COR-L47 (cell line): Measurements from ENCODE around the gene ISLR.

Experiments used
- DNase-seq: peaks from one replicate; lab custom pipeline; 2025; lab: John Stamatoyannopoulos, UW

The ISLR gene

DNA sequence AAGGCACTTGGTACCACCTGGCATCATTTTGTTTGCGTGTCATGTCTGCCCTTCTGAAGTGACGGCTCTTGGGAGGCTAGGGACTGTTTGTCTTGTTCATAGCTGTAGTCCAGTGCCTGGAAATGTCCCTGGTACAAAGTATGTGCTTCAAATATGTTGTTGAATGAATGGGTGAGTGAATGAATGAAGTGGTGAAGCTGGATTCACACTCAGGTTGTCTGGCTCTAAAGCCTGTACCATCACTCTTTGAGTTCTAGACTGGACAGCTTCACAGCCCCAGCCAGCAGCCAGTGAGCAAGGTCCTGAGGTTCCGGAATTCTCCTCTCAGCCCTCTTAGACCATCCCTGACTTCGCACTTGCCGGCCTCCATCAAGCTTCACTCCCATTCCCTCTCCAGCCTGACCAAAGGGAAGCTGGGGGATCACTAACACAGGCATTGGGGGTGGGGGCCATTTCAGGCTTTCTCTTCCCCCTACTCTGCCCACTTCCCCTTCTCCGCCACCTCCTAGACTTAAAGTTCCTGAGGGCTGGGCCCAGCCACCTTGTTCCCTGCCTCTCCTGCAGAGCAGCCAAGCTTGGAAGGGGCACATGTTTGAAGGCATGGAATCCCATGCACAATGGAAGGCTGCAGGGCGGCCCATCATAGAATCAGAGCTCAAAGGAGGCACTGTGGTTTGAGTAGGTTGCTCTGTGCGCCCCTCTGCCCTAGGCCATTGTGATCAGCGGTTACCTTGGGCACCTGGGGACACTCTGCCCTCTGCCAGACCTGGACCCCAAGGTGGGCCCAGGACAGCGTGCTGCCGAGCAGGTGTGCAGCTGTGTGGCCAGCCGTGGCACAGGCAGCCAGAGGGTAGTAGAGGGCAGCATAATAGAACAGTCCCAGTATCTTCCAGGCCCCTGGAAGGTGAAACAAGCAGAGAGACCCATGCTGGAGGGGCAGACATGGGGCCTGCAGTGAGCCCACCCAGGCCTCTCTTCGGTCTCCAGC, 21.4 kb downstream of the ISLR start:
- DNase-seq = no peak

DNA sequence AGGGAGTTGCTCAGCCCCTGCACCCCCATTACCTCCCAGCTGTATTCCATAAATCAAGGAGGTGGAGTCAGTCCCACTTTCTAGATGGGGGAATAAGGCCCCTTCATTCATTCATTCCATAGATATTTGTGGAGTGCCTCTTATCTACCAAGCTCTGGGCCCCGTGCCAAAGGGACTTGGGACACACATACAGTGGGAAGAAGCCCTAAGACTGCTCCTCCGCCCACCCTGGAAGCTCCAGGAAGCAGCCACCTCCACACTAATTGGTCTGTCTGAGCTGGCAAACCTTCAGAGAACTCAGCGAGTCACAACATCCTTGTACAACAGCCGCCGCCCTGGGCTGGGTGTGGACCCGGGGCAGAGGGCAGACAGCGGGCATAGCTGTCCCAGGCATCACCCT, 22.7 kb downstream of the ISLR start:
- DNase-seq = peak; percentile 51

GRCh38 chr15:74197176-74197965, 23.9 kb downstream of the ISLR start:
- no peak for DNase-seq

- DNase-seq = no peak
Measured at GRCh38 chr15:74199297-74199652, 25.8 kb downstream of the ISLR start.

DNA sequence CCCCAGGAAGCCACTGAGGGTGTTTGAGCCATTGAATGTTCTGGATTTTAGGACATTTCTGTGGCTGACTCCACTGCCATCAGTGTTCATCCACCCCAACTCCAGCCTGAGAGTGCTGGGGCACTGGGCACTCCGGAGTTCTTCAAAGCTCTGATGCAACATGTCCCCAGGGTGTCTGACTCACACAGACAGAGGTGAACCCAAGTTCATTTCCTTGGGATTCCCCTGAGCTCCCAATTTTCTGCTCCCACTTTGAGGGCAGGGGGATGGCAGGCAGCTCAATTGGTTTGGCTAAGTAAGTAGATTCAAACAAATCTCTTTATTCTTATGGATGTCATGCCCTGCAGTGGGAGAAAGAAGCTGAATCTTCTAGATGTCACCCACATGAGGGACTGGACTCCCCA, 26.9 kb downstream of the ISLR start:
- DNase-seq = no peak

DNA sequence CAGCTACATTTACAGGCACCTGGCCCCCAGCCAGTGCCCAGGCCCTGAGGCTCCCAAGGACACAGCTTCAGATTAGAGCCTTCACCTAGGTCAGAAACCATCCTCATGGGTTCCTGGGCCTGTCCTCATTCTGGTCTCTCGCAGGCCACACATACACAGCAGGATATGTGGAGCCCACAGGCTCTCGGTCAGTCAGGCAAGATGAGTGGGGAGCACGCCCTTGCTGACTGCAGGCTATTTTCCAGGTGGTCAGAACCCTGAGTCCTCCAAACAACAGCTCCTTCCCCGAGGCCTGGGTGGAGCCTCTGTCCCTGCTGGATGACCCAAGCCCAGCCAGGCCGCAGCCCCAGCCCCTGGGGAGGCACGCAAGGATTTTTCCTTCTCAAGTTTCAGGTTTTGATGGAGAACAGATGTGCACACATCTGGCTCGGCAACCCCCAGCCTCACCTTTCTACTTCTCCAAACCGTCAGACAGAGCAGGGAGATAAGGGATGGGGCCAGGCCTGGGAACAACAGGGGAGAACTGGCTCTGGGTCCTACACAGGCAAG, 27.4 kb downstream of the ISLR start:
- no peak for DNase-seq

DNA sequence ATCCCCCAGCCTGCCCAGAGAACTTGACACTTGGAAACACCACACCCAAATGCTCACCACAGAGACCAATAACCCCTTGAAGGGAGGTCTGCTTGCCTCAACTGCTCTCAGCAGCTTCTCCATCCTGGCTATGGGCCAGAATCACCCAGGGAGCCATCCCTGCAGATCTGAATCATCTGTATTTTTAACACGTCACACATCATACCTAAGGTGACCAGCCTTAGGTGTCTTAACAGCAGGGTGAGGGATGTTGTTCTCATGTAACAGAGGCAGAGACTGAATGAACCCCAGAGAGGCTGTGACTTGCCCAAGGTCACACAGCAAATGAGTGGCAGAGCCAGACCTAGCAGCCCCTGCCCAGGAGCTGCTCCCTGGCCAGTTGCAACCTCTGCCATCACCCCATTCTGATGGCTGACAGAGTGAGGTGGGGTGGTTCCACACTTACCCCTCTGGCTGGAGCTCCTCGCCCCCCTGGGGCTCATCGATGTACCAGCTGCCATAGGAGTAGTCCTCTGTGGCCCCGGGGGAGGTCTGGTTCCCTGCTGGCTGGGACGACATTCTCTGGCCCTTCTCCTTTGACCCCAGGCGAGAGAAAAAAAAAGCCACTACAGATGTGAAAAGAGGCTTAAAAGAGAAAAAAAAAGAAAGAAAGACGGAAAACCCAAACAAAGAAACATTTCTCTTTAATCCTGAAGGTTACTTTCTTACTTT, 28.4 kb downstream of the ISLR start:
- no peak for DNase-seq

DNA sequence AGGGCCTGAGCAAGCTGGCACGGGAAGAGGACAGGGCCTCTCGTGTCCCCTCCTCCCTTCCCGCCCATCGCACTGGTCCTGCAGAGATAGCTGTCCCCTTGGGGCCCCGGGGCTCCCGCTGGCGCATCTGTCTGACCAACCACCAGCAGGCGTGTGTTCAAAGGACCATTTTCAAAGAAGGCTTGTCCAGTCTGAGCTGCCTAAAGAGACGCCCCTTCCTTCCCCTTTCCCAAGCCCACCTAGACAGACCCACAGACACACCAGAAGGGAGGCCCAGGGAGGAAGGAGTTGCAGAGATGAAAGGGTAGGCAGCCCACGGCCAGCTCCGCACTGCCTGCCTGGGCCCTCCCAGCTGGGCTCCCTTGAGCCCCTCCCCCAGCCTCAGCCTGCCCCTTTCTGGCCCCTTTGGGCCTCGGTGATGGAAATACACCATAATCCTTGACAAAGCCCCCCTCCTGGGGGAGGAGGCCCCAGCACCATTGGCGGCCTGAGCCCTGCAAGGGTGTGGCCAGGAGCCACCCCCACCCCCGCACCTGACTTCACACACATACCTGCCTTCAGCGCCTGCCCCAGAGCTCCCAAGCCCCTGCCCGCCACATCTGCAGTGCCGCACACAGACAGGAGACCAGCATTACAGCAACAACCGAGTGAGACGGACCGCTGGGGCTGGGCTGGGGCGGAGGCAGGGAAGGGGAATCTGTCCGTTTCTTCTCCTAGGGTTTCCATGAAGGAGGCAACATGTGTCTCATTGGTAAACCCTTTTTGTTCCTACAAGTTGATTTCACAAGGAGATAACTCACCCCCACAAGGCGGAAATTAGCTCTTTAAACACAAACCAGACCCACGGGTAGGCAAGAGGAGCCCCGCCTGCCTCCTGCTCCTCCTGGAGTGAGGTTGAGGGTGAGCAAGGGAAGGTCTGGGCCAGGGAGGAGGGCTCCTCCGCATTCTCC, 29.2 kb downstream of the ISLR start, which contains the start of gene STRA6:
TSS of gene STRA6 (minus strand) at position 336 of the 950 bp plus-strand sequence. CDS start 520 bp downstream, outside the sequence.
- DNase-seq = no peak

- peak; percentile 20 for DNase-seq
Measured at GRCh38 chr15:74203914-74204431, 30.5 kb downstream of the ISLR start.

- DNase-seq = no peak
Measured at GRCh38 chr15:74205582-74205947, 32.1 kb downstream of the ISLR start.

- no peak for DNase-seq
Measured at GRCh38 chr15:74206801-74207281, 33.3 kb downstream of the ISLR start.

DNA sequence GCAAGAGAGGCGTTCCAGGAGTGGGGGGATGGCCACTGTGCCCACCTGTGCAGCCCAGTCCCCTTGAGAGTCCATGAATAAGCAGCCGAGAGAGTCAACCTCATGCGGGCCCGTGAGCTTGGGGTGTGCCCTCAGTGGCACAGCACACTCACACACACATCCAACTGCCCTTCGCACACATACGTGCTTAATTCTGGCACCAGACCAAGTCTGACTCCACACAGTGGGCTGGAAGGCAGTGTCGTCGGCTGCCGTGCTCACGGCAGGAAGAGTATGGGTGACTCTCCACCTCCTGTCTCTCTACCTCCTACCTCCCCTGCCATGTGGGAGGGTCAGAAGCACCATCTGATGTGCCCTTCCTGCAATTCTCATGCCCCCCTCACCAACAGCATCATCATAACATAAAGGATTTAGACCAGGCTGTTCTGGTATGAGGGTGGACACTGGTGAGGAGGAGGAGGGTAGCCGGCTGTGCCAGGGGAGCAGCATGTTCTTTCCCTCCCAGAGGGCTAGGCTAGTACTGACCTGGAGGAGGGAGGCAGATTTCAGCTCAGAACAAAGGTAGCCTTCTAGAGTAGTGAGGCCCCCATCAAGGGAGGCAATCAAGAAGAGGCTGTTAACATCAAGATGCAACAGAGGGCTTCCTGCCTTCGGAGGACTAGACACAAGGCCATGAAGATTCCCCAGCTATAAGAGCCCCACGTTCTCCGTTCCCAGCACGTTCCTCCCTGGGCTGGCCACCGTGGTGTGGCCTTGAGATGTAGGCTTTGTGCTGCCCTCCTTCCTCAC, 34.3 kb downstream of the ISLR start:
- DNase-seq = no peak

GRCh38 chr15:74208496-74208895, 35.0 kb downstream of the ISLR start:
- no peak for DNase-seq

DNA sequence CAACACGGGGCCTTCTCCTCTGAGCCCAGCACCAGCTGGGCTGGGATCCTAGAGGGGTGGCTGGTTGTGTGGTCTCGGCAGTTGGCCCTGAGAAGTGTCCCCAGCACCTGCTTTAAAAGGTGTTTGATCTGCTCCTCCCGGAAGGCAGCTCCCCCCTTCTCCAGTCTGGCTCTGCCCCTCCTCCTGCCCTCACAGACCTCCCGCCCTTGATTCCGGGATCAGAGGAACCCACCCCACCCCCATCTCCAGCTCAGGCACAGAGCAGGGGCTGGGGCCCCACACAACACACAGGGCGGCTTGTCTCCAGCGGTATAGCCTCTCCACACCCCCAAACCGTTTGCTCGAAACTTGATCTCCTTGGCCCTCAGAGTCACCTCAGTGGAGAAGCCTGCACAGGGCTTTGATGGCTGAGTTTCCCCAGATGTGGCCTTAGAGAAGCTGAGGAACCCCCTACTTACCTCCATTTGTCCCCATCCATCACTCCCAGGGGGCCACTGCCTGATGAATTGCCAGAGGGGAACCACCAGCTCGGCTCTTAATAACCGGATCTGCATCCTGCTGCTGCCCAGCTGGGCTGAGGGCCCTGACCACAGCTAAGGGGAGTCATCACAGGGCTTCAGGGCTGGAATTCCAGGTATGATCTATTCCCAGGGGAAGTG, 35.5 kb downstream of the ISLR start:
- DNase-seq = no peak

- DNase-seq = no peak
Measured at GRCh38 chr15:74209560-74209958, 36.0 kb downstream of the ISLR start.

- no peak for DNase-seq
Measured at GRCh38 chr15:74209997-74210671, 36.6 kb downstream of the ISLR start.

DNA sequence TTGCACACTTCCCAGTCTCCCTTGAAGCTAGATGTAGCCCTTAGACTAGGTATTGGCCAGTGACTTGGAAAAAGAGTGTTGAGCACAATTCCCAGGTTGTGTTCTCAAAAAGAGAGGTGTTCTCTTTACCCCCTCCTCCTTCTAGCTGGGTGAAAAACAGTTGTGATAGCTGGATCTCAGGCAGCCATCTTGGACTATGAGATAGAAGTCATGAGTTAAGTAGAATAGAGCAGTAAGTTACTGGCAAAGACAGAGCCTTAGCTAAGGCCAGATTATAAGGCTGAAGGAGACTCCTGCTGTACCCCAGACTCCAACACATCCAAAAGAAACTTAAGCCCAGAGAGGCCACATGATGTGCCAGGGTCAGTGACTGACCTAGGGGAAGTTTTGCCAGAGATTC, 37.2 kb downstream of the ISLR start:
- no peak for DNase-seq

DNA sequence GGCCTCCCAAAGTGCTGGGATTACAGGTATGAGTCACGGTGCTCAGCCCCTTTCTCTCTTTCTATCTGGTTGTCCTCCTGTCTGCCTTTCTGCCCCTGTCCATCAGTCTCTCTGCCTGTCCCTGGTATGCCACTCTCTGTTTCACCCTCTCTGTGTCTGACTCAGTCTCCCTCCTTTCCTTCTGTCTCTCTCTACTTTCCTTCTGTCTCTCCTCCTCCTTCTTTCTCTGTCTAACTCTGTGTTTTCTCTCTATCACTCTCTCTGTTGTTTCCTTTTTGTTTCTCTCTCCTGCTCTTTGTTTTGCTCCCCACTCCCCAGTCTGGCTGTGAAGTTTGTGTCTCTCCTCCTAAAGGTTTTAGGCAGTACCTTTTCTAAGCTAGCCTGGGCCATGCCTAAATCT, 38.1 kb downstream of the ISLR start:
- DNase-seq = no peak

DNA sequence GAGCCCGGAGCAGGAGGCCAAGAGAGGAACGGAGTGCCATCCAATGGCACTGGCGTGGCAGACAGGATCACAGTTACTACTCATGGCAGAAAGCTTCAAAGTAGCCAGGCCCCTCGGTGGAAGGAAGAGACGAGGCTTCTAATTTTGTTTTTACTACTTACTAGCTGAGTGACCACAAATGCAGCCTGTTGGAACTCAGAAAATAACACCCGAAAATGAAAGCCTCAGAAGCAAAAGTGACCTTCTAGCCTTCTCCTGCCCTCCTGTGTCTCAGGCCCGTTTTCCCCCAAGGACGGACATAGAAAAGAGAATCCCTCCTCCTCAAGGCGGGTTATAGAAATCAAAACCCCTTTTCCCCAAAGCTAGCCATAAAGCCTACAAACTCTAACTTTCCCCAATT, 39.0 kb downstream of the ISLR start:
- no peak for DNase-seq
